SJSA1 (cell line): ENCODE data around the gene METRN. TPM values are rescaled to one million over a fixed set of nuclear protein-coding genes. Genes with fewer than 3 reads are reported as not detected.
"Not testable (repeated sequence)": the region's sequence is repeated elsewhere in the genome, so short reads cannot be mapped to it uniquely, and the experiment has no call there.

ENCODE experiments used
- DNase-seq, 2 experiments: peaks; one replicate each; pipeline ENCODE4 v3.0.0-alpha.2; 2015 to 2020; ENCODE audit warnings: low spot score in 2 of 2, low read depth in 1 of 2
- H3K27ac ChIP-seq: fragments of 250-450 bp; sonication (Bioruptor Pico); 2 replicates; pipeline ENCODE4 v1.5.1; 2020; ENCODE audit warnings: mild to moderate bottlenecking, moderate library complexity
- H3K27me3 ChIP-seq: fragments of 250-450 bp; sonication (Bioruptor Pico); replicated peaks from 2 replicates; pipeline ENCODE4 v1.5.1; 2020; ENCODE audit warnings: mild to moderate bottlenecking, moderate library complexity
- H3K36me3 ChIP-seq: fragments of 250-450 bp; sonication (Bioruptor Pico); 2 replicates; pipeline ENCODE4 v1.5.1; 2020; ENCODE audit warnings: mild to moderate bottlenecking
- H3K4me1 ChIP-seq: fragments of 250-450 bp; sonication (Bioruptor Pico); replicated peaks from 2 replicates; pipeline ENCODE4 v1.6.1; 2021; ENCODE audit warnings: mild to moderate bottlenecking
- H3K4me3 ChIP-seq: fragments of 250-450 bp; sonication (Bioruptor Pico); 2 replicates; pipeline ENCODE4 v1.5.1; 2020; ENCODE audit warnings: mild to moderate bottlenecking
- H3K9me3 ChIP-seq: fragments of 250-450 bp; sonication (Bioruptor Pico); replicated peaks from 2 replicates; pipeline ENCODE4 v1.5.1; 2020; ENCODE audit warnings: mild to moderate bottlenecking
- total RNA-seq: library from RNA; depleted of rRNA; stranded (reverse); fragments of >200 nt; shearing (Covaris generic); gene quantifications from 2 replicates; pipeline ENCODE4 v1.2.3, GENCODE V29; 2014

Gene METRN
- total RNA-seq, 1 experiment from 2014 or later = 75.5 TPM

DNA sequence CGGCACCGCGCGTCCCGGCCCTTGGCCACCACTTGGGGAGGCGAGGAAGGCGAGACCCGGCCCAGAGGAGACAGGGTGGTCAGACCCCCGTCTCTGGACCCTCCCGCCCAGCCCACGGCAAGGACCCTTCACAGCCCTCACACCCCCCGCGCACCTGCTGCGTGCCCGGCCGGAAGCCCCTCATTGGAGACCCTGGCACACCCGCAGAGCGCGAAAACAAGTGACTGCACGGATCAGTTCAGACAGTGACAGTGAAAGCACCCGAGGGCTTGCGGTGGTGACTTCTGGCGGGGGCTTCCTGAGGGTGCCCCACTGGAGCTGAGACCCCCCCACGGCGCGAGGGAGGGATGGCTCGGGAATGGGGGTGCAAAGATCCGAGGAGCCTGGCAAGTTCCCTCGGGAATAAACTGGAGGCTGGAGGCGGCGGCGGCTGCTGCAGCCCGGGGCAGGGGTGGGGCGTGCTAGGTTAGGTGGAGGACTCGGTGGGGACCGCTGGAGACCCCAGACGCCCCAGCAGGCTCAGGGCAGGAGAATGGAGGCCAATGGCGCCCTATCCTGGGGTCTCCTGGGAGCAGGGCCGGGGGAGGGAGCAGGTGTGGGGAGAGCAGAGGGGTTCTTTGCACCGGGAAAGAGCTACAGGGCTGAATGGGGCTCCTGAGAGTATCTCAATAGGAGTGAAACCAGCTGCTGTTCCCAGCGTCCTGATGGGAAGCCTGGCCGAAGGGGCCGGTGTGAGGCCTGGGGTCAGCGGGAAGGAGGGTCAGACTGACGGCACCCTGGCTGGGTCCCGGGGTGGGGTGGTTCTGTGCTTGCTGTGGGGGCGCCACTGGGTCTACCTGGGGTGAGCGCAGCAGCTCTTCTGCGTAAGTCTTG, 8.5 kb upstream of the METRN start:
- no peak for DNase-seq
- peaks cover 73% of the 10 kb centered on the region for H3K27me3 ChIP-seq
- H3K4me3 ChIP-seq = no peak overlapping the region
- H3K9me3 ChIP-seq = no peaks in the 10 kb centered on the region
- H3K36me3 ChIP-seq = no peaks in the 10 kb centered on the region
- peaks cover 6% of the 10 kb centered on the region for H3K4me1 ChIP-seq
- no peak overlapping the region for H3K27ac ChIP-seq

- peaks cover 67% of the 10 kb centered on the region for H3K27me3 ChIP-seq
- H3K4me1 ChIP-seq = peaks cover 6% of the 10 kb centered on the region
Observed at GRCh38 chr16:707062-707538, 7.8 kb upstream of the METRN start.

GRCh38 chr16:708019-708418, 6.9 kb upstream of the METRN start:
- H3K27me3 ChIP-seq = peaks cover 57% of the 10 kb centered on the region
- no peaks in the 10 kb centered on the region for H3K9me3 ChIP-seq
- H3K4me3 ChIP-seq = no peak overlapping the region
- peaks cover 11% of the 10 kb centered on the region for H3K4me1 ChIP-seq
- no peaks in the 10 kb centered on the region for H3K36me3 ChIP-seq
- H3K27ac ChIP-seq = no peak overlapping the region
- no peak for DNase-seq

More at GRCh38 chr16:707062-707538, 7.8 kb upstream of the METRN start:
- no peak overlapping the region for H3K4me3 ChIP-seq
- no peaks in the 10 kb centered on the region for H3K9me3 ChIP-seq
- DNase-seq = no peak
- no peak overlapping the region for H3K27ac ChIP-seq
- no peaks in the 10 kb centered on the region for H3K36me3 ChIP-seq

- H3K27me3 ChIP-seq = peaks cover 48% of the 10 kb centered on the region
- H3K9me3 ChIP-seq = no peaks in the 10 kb centered on the region
- H3K27ac ChIP-seq = no peak overlapping the region
- no peaks in the 10 kb centered on the region for H3K36me3 ChIP-seq
- H3K4me3 ChIP-seq = no peak overlapping the region
- H3K4me1 ChIP-seq = peaks cover 11% of the 10 kb centered on the region
- no peak for DNase-seq
Observed at GRCh38 chr16:708959-709358, 6.0 kb upstream of the METRN start.

DNA sequence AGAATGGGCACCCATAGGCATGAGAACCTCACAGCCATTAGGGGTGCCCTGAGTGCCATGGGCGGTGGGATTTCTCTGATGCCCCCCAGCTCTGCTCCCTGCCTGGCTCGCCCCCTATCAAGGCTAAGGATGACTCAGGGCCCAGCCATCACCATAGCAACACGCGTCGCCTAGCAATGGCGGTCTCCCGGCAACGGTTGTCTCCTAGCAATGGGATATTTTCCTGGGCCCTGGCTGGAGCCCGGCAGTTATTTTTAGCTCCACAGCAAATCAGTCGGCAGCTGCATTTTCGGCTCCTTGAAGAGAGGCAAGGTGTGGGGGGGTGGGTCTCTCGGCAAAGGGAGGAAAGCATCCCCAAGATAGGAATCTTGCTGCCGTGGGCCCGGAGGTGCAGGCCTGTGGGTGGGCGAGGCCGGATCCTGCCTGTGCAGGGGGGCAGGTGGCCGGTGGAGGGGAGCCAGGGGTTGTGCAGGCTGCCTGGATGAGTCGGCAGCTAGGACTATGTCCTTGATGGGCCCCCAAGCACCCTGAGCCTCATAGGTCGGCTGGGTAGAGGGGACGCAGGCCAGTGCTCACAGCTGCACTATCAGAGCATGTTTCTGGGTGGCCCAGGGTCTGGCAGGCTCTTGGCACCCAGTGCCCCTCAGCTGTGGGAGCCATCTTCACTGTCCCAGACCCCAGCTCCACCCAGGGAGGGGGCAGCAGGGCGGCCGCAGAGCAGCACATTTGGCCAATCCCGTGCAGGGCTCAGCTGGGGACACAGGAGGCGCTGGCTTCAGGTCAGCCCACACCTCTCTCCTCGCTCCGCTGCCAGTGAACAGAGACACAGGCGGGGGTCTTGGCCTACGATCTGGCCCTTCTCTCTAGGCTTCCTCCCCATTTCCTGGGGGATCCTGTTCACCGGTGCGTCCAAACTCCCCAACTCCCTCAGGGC, 5.1 kb upstream of the METRN start:
- peak; percentile 66 to 85 for DNase-seq
- Histone ChIP-seq H3K9me3 (no peaks in the 10 kb centered on the region), H3K27me3 (peaks cover 39% of the 10 kb centered on the region), H3K4me1 (peaks cover 19% of the 10 kb centered on the region), H3K36me3 (no peaks in the 10 kb centered on the region), H3K4me3 (no peak overlapping the region), H3K27ac (no peak overlapping the region)

DNA sequence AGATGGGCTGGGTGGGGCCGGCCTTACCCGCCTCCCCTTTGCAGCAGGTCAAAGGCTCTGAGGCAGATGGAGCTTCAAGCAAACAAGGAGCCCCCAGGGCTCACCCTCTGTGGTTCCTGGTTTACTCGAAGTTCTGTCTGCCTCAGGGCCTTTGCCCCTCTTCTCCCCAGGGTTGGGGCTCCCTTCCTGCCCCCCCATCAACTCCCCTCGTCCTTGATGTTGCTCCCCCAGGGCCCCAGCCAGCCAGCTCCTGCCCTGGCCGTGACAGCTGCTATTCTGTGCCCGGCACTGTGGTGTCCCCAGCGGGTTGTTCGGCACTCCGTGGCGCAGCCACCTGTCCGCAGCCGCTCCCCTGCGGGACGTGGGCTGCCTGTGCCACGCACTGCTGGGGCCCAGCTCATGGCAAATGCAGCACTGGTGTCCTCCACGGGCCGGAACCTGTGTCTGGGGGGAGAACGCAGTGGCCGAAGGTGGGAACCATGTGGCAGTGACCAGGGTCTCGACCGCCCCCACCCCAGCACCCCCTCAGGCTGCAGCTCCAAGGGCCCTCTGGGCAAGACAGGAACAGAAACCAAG, 4.3 kb upstream of the METRN start:
- H3K4me1 ChIP-seq = peaks cover 25% of the 10 kb centered on the region
- H3K27ac ChIP-seq = no peak overlapping the region
- no peak for DNase-seq
- peaks cover 3% of the 10 kb centered on the region; the same call in 1 of the 2 replicates for H3K36me3 ChIP-seq
- H3K4me3 ChIP-seq = no peak overlapping the region
- H3K27me3 ChIP-seq = peaks cover 36% of the 10 kb centered on the region
- peaks cover 3% of the 10 kb centered on the region; the same call in 1 of the 2 replicates for H3K9me3 ChIP-seq

DNA sequence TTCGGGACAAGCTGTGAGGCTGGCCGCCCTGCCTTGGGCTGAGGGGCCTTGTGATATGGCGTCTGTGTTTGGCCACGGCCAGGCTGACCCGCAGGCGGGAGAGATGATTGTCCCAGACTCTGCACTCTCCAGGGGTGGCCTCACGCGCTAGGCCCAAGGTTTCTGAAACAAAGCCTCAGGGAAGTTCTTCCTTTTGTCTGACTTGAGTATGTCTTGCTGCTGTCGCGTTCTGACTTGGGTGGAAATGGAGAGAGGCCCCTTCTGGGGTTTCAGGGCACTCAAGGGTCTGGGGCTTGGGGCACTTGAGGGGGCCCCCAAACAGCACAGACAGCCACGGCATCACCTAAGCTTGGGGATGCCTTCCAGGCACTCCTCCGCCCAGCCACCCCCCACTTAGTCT, 3.8 kb upstream of the METRN start:
- Histone ChIP-seq H3K27ac (no peak overlapping the region), H3K4me3 (no peak overlapping the region), H3K27me3 (peaks cover 34% of the 10 kb centered on the region), H3K4me1 (peaks cover 30% of the 10 kb centered on the region), H3K36me3 (peaks cover 3% of the 10 kb centered on the region; the same call in 1 of the 2 replicates), H3K9me3 (peaks cover 3% of the 10 kb centered on the region; the same call in 1 of the 2 replicates)
- no peak for DNase-seq

- H3K9me3 ChIP-seq = peaks cover 3% of the 10 kb centered on the region; the same call in 1 of the 2 replicates
- peak; percentile 62 to 84 for DNase-seq
- H3K4me3 ChIP-seq = no peak overlapping the region
- H3K27me3 ChIP-seq = peaks cover 27% of the 10 kb centered on the region
- H3K4me1 ChIP-seq = peaks cover 34% of the 10 kb centered on the region
- no peak overlapping the region for H3K27ac ChIP-seq
- H3K36me3 ChIP-seq = peaks cover 3% of the 10 kb centered on the region; the same call in 1 of the 2 replicates
Observed at GRCh38 chr16:711548-712320, 3.2 kb upstream of the METRN start.

GRCh38 chr16:712740-713250, 2.1 kb upstream of the METRN start:
- not testable (repeated sequence) for H3K9me3 ChIP-seq, H3K4me3 ChIP-seq, H3K36me3 ChIP-seq, H3K27ac ChIP-seq
- DNase-seq = peak; percentile 89 to 92
- H3K4me1 ChIP-seq = peaks cover 34% of the 10 kb centered on the region
- H3K27me3 ChIP-seq = peaks cover 22% of the 10 kb centered on the region

DNA sequence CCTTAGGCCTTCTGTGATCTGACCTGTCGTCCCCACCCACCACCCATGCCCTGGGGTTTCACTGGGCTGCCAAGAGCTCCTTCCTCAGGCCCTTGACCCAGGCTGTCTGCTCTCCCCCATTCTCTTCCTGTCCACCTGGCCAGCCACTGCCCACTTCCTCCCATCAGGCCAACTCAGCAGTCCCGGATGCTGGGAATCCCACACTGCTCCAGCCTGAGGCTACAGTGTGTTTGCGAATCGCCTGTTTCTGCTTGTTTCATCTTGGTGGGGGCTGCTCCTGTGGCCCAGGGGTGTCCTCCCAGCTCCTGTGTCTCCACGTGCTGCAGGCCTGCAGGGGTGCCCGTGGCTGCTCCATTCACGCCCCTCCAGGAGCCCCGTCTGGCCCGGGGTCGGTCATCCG, 839 bp upstream of the METRN start:
- peaks cover 35% of the 10 kb centered on the region for H3K4me1 ChIP-seq
- H3K36me3 ChIP-seq = peaks cover 3% of the 10 kb centered on the region; the same call in 1 of the 2 replicates
- DNase-seq = no peak
- no peak overlapping the region for H3K27ac ChIP-seq
- H3K27me3 ChIP-seq = peaks cover 20% of the 10 kb centered on the region
- H3K9me3 ChIP-seq = peaks cover 3% of the 10 kb centered on the region; the same call in 1 of the 2 replicates
- no peak overlapping the region for H3K4me3 ChIP-seq

- peak in 1 of 2 experiments; percentile 59 for DNase-seq
- H3K4me3 ChIP-seq = peak overlapping the region; percentile 62
- peaks cover 3% of the 10 kb centered on the region; the same call in 1 of the 2 replicates for H3K9me3 ChIP-seq
- peaks cover 43% of the 10 kb centered on the region for H3K4me1 ChIP-seq
- no peak overlapping the region for H3K27ac ChIP-seq
- peaks cover 3% of the 10 kb centered on the region for H3K36me3 ChIP-seq
- H3K27me3 ChIP-seq = peaks cover 4% of the 10 kb centered on the region
Observed at GRCh38 chr16:715477-716199, 720 bp downstream of the METRN start.

GRCh38 chr16:716200-716568, 1.3 kb downstream of the METRN start:
- Histone ChIP-seq H3K36me3 (peaks cover 6% of the 10 kb centered on the region), H3K4me1 (peaks cover 49% of the 10 kb centered on the region), H3K9me3 (peaks cover 5% of the 10 kb centered on the region; the same call in 1 of the 2 replicates), H3K27me3 (no peaks in the 10 kb centered on the region; the same call in 1 of the 2 replicates), H3K27ac (no peak overlapping the region), H3K4me3 (peak overlapping the region; percentile 62; the same call in 1 of the 2 replicates)
- DNase-seq = no peak
